Measurements from ENCODE around the gene RIMBP2.

DNA sequence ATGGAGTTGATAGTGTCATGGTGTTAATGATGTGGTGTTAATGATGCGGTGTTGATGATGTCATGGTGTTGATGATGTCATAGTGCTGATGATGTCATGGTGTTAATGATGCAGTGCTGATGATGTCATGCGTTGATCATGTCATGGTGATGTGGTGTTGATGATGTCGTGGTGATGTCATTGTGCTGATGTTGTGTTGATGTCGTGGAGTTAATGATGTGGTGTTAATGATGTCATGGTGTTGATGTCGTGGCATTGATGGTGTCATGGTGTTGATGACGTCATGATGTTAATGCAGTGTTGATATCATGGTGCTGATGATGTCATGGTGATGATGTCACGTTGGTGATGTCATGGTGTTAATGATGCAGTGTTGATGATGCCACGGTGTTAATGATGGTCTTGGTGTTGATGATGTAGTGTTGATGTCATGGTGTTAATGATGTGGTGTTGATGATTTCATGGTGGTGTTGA lies 49.1 kb upstream of the RIMBP2 start:
- no peak for TF ChIP-seq EP300 (IDR thresholded peaks at IDR 0.05)
- no peak for TF ChIP-seq POLR2A (IDR thresholded peaks at IDR 0.05; ENCODE audit: low read depth)
- TF ChIP-seq POLR2AphosphoS5 (IDR thresholded peaks at IDR 0.05) = no peak
- no peak for TF ChIP-seq CTCF (IDR thresholded peaks at IDR 0.05)
